Hepatic stellate cell (primary cell): ENCODE data around the gene PAPLN.

Experiments
- DNase-seq: peaks from one replicate; pipeline ENCODE4 v3.0.0; 2011; ENCODE audit warnings: low spot score

The PAPLN gene

GRCh38 chr14:73232984-73233383 is 4.3 kb upstream of the PAPLN start:
- DNase-seq, result no peak

GRCh38 chr14:73233564-73233963 is 3.7 kb upstream of the PAPLN start:
- no peak for DNase-seq

GRCh38 chr14:73234029-73234428 is 3.3 kb upstream of the PAPLN start:
- DNase-seq, result no peak

GRCh38 chr14:73234586-73235394 is 2.5 kb upstream of the PAPLN start:
- peak; percentile 3 for DNase-seq

GRCh38 chr14:73235531-73236155 is 1.7 kb upstream of the PAPLN start:
- peak; percentile 19 for DNase-seq

- no peak for DNase-seq
Observed at GRCh38 chr14:73236157-73236556, 1.1 kb upstream of the PAPLN start.

GRCh38 chr14:73236752-73237218 is 521 bp upstream of the PAPLN start:
- no peak for DNase-seq

- DNase-seq, result peak; percentile 27
Observed at GRCh38 chr14:73237786-73238423, 599 bp downstream of the PAPLN start.

GRCh38 chr14:73238424-73238852 is 1.1 kb downstream of the PAPLN start:
- peak; percentile 56 for DNase-seq

GRCh38 chr14:73238941-73239340 is 1.6 kb downstream of the PAPLN start:
- DNase-seq, result peak; percentile 19

GRCh38 chr14:73239393-73240241 is 2.3 kb downstream of the PAPLN start:
- DNase-seq, result peak; percentile 55

GRCh38 chr14:73240816-73241480 is 3.6 kb downstream of the PAPLN start:
- DNase-seq, result peak; percentile 3

GRCh38 chr14:73241481-73242165 is 4.3 kb downstream of the PAPLN start:
- peak; percentile 10 for DNase-seq

GRCh38 chr14:73242357-73242901 is 5.1 kb downstream of the PAPLN start:
- no peak for DNase-seq

GRCh38 chr14:73243341-73243740 is 6.0 kb downstream of the PAPLN start:
- DNase-seq, result no peak

- no peak for DNase-seq
Observed at GRCh38 chr14:73243748-73244147, 6.4 kb downstream of the PAPLN start.

- no peak for DNase-seq
Observed at GRCh38 chr14:73244541-73245290, 7.4 kb downstream of the PAPLN start.

GRCh38 chr14:73245480-73246325 is 8.4 kb downstream of the PAPLN start:
- DNase-seq, result peak; percentile 78
